Kidney (tissue), 14 donors: Measurements from ENCODE around the gene ARFGEF3. TPM values are rescaled to one million over a fixed set of nuclear protein-coding genes. Genes with fewer than 3 reads are reported as not detected.
"Not testable (repeated sequence)": the region's sequence is repeated elsewhere in the genome, so short reads cannot be mapped to it uniquely, and the experiment has no call there.

ENCODE experiments used
- DNase-seq, 5 donors: peaks; one replicate each; pipeline ENCODE4 v3.0.0-alpha.2; 2013 to 2020
- FAIRE-seq: peaks from 2 replicates; lab custom pipeline; 2012; peaks lifted over from hg19 to GRCh38; lab: Jason Lieb, UNC
- H3K27ac ChIP-seq, 2 donors: one replicate each; pipeline ENCODE4 v1.7.0; 2013; ENCODE audit warnings: low read depth in 2 of 2, low read length in 2 of 2, inconsistent platforms in 1 of 2
- H3K27me3 ChIP-seq: one replicate; pipeline ENCODE4 v1.7.1; 2013; ENCODE audit warnings: low read length, inconsistent platforms; ENCODE audit not compliant: control insufficient read depth, insufficient read depth
- H3K36me3 ChIP-seq, 3 donors: one replicate each; pipeline versions ENCODE4 v1.7.0 to v1.7.1; 2013; ENCODE audit warnings: low read length in 3 of 3, control low read depth in 1 of 3, inconsistent platforms in 1 of 3; ENCODE audit not compliant: insufficient read depth in 3 of 3, control insufficient read depth in 2 of 3
- H3K4me1 ChIP-seq, 3 donors: one replicate each; pipeline versions ENCODE4 v1.7.0 to v1.7.1; 2013; ENCODE audit warnings: low read length in 3 of 3, inconsistent platforms in 1 of 3, low read depth in 1 of 3; ENCODE audit not compliant: control insufficient read depth in 2 of 3, insufficient read depth in 2 of 3
- H3K4me3 ChIP-seq, 3 donors: one replicate each; pipeline versions ENCODE4 v1.7.0 to v1.8.1; 2013; ENCODE audit warnings: low read length in 3 of 3, control low read depth in 1 of 3, inconsistent platforms in 1 of 3
- H3K9ac ChIP-seq, 3 donors: one replicate each; pipeline versions ENCODE4 v1.7.0 to v1.7.1; 2013; ENCODE audit warnings: low read length in 3 of 3, control low read depth in 1 of 3, inconsistent platforms in 1 of 3
- H3K9me3 ChIP-seq, 3 donors: one replicate each; pipeline versions ENCODE4 v1.7.0 to v1.7.1; 2013; ENCODE audit warnings: low read length in 3 of 3, control low read depth in 1 of 3, inconsistent platforms in 1 of 3; ENCODE audit not compliant: control insufficient read depth in 2 of 3, insufficient read depth in 1 of 3
- CTCF ChIP-seq: IDR thresholded peaks from 3 replicates; pipeline ENCODE4 v1.5.1; 2012; ENCODE audit warnings: mild to moderate bottlenecking, moderate library complexity, borderline replicate concordance; ENCODE audit not compliant: insufficient read depth; ENCODE audit errors: extremely low read depth
- intact Hi-C: fragments of 100-400 bp; cut with DNase I; formaldehyde crosslinking; loops from one replicate; pipeline ENCODE4 v1.11.1; 2022
- polyA plus RNA-seq: library from polyadenylated mRNA; stranded (reverse); fragments of 350-450 nt; fragmentation: Illumina TruSeq; extraction: RNeasy Lipid Tissue Mini Kit (QIAGEN cat#74804); gene quantifications from one replicate; pipeline ENCODE4 v1.2.3, GENCODE V29; 2014; ENCODE audit warnings: low read depth, low replicate concordance; ENCODE audit not compliant: insufficient read depth
- total RNA-seq: library from RNA; stranded (reverse); fragmentation: NEBNext Ultra II Directional; extraction: Animal tissue kit (Norgen Biotek cat#: 25700); gene quantifications from one replicate; pipeline ENCODE4 v1.2.1, GENCODE V29; 2021
- donor health status: control.
- donor health status: control.
- donor health status: control.
- donor health status: control.
- donor health status: control.
- donor health status: DM: yes; HTN: yes; CAD: no.
- donor health status: Normal renal cell carcinoma (clear cell type).

ARFGEF3 gene
- total and polyA plus RNA-seq, 2 donors from 2014 or later, result 1.2 to 7.8 TPM

DNA sequence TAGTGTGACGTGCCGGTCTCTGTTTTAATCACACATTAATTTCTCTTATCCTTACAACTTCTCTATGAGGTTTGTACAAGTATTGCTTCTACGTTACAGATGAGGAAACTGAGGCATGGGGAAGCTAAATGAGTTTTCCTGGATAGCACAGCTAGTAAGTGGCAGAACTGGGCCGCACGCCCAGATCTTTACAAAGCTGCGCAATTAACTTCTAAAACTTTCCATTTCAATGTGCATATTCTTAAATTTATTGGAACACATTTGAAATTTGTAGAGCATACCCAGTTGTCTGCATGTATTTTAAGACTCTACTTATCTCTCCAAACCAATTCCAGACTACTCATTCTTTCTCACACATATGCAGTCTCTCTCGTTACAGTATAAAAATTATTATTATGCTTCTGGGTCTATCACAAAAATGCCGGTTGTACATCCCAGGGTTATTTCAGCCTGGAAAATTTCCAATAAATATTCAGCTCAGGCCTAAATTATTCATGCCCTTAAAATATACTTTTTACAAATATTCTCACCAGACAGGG is 44.3 kb upstream of the ARFGEF3 start:
- DNase-seq, result no peak
- no peak for FAIRE-seq
- Histone ChIP-seq H3K27me3 (no peaks in the 10 kb centered on the region), H3K4me1 (no peaks in the 10 kb centered on the region), H3K27ac (no peak overlapping the region), H3K9ac (no peak overlapping the region), H3K36me3 (no peaks in the 10 kb centered on the region), H3K9me3 (no peaks in the 10 kb centered on the region), H3K4me3 (no peak overlapping the region)
- TF ChIP-seq CTCF, result no peak
- intact Hi-C loops, result loop anchor here (10.0 kb wide), 1 partner anchor 113 kb away; no protein-coding TSS in a partner anchor

DNA sequence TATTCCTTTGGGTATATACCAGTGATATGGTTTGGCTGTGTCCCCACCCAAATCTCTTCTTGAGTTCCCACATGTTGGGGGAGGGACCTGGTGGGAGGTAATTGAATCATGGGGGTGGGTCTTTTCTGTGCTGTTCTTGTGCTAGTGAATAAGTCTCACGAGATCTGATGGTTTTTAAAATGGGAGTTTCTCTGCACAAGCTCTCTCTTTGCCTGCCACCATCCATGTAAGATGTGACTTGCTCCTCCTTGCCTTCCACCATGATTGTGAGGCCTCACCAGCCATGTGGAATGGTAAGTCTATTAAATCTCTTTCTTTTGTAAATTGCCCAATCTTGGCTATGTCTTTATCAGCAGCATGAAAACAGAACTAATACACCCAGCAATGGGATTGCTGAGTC is 42.5 kb upstream of the ARFGEF3 start:
- FAIRE-seq, H3K9ac ChIP-seq, H3K9me3 ChIP-seq, DNase-seq, H3K27ac ChIP-seq, H3K36me3 ChIP-seq, H3K27me3 ChIP-seq, H3K4me1 ChIP-seq, H3K4me3 ChIP-seq: not testable (repeated sequence)
- intact Hi-C loops, result loop anchor here (10.0 kb wide), 1 partner anchor 114 kb away; no protein-coding TSS in a partner anchor

- no peak overlapping the region for H3K27ac ChIP-seq
These were observed 41.8 kb upstream of the ARFGEF3 start for GRCh38 chr6:138119976-138120375.

GRCh38 chr6:138124096-138124495 is 37.6 kb upstream of the ARFGEF3 start:
- TF ChIP-seq CTCF, result no peak
- H3K9me3 ChIP-seq, result no peaks in the 10 kb centered on the region
- DNase-seq (no peak), FAIRE-seq (no peak)
- H3K27ac ChIP-seq, result no peak overlapping the region
- H3K27me3 ChIP-seq, result no peaks in the 10 kb centered on the region
- H3K9ac ChIP-seq, result no peak overlapping the region
- H3K36me3 ChIP-seq, result no peaks in the 10 kb centered on the region
- no peak overlapping the region for H3K4me3 ChIP-seq
- H3K4me1 ChIP-seq, result no peaks in the 10 kb centered on the region
- intact Hi-C loops, result no loop called here

More at GRCh38 chr6:138119976-138120375, 41.8 kb upstream of the ARFGEF3 start:
- Histone ChIP-seq H3K27me3 (no peaks in the 10 kb centered on the region), H3K9ac (no peak overlapping the region), H3K36me3 (no peaks in the 10 kb centered on the region), H3K9me3 (no peaks in the 10 kb centered on the region), H3K4me1 (no peaks in the 10 kb centered on the region), H3K4me3 (no peak overlapping the region)
- no peak for TF ChIP-seq CTCF
- DNase-seq (no peak), FAIRE-seq (no peak)
- intact Hi-C loops, result loop anchor here (10.0 kb wide), 1 partner anchor 115 kb away; no protein-coding TSS in a partner anchor
